Peyer's patch (tissue), 4 donors: ENCODE measurements around the gene PDSS2. TPM values are rescaled to one million over a fixed set of nuclear protein-coding genes. Genes with fewer than 3 reads are reported as not detected.

Source experiments
- DNase-seq, 3 donors: peaks; one replicate each; pipeline ENCODE4 v3.0.0-alpha.2; 2017 to 2019
- H3K27ac ChIP-seq, 4 donors: fragments of 200-600 bp; sonication (generic); one replicate each; pipeline ENCODE4 v1.5.1; 2016 to 2019
- H3K27me3 ChIP-seq, 2 donors: fragments of 200-600 bp; sonication (generic); one replicate each; pipeline ENCODE4 v1.5.1; 2019
- H3K36me3 ChIP-seq, 3 donors: fragments of 200-600 bp; sonication (generic); one replicate each; pipeline ENCODE4 v1.5.1; 2016 to 2019
- H3K4me1 ChIP-seq, 4 donors: fragments of 200-600 bp; sonication (generic); one replicate each; pipeline ENCODE4 v1.5.1; 2016 to 2019
- H3K4me3 ChIP-seq, 4 donors: fragments of 200-600 bp; sonication (generic); 1 replicate in 3 of 4; 2 replicates in 1 of 4; pipeline ENCODE4 v1.5.1; 2016 to 2019; ENCODE audit warnings: mild to moderate bottlenecking in 1 of 4
- H3K9me3 ChIP-seq, 4 donors: fragments of 200-600 bp; sonication (generic); one replicate each; pipeline ENCODE4 v1.5.1; 2016 to 2019; ENCODE audit warnings: mild to moderate bottlenecking in 1 of 4
- CTCF ChIP-seq, 6 experiments: fragments of 450-650 bp in 4 of 6; fragments of 200-600 bp in 2 of 6; sonication (generic) in 1 of 6; IDR thresholded peaks; one replicate each; pipeline ENCODE4 v1.5.1; 2017 to 2019; ENCODE audit warnings: antibody characterized with exemption in 6 of 6, mild to moderate bottlenecking in 3 of 6, moderate library complexity in 1 of 6
- POLR2A ChIP-seq, 2 donors: fragments of 450-650 bp; IDR thresholded peaks; one replicate each; pipeline ENCODE4 v1.5.1; 2017; ENCODE audit warnings: antibody characterized with exemption in 2 of 2, mild to moderate bottlenecking in 2 of 2, moderate library complexity in 2 of 2
- total RNA-seq, 4 donors: library from RNA; depleted of rRNA; stranded (reverse); fragments of >200 nt; gene quantifications; one replicate each; pipeline ENCODE4 v1.1.0, GENCODE V29; 2016

PDSS2 gene
- total RNA-seq, 4 donors from 2014 or later = 9.5 to 16.5 (median 15.4) TPM

GRCh38 chr6:107246972-107247615 lies 212.3 kb downstream of the PDSS2 start:
- Histone ChIP-seq H3K27me3 (no peaks in the 10 kb centered on the region), H3K4me3 (no peak overlapping the region), H3K9me3 (no peaks in the 10 kb centered on the region), H3K4me1 (no peaks in the 10 kb centered on the region), H3K36me3 (no peaks in the 10 kb centered on the region), H3K27ac (no peak overlapping the region)
- DNase-seq = no peak
- no peak for TF ChIP-seq CTCF (IDR thresholded peaks at IDR 0.05)
- no peak for TF ChIP-seq POLR2A (IDR thresholded peaks at IDR 0.05)

- H3K27ac ChIP-seq = no peak overlapping the region
- no peak overlapping the region for H3K4me3 ChIP-seq
- TF ChIP-seq POLR2A (IDR thresholded peaks at IDR 0.05) (no peak), CTCF (IDR thresholded peaks at IDR 0.05) (no peak)
- H3K4me1 ChIP-seq = no peaks in the 10 kb centered on the region
- no peaks in the 10 kb centered on the region for H3K36me3 ChIP-seq
- no peak for DNase-seq
- H3K27me3 ChIP-seq = no peaks in the 10 kb centered on the region
- no peaks in the 10 kb centered on the region for H3K9me3 ChIP-seq
These were observed 213.0 kb downstream of the PDSS2 start for GRCh38 chr6:107246249-107246971.

- Histone ChIP-seq H3K4me1 (no peaks in the 10 kb centered on the region), H3K27me3 (no peaks in the 10 kb centered on the region), H3K36me3 (no peaks in the 10 kb centered on the region), H3K27ac (no peak overlapping the region), H3K4me3 (no peak overlapping the region), H3K9me3 (no peaks in the 10 kb centered on the region)
- no peak for DNase-seq
- no peak for TF ChIP-seq CTCF (IDR thresholded peaks at IDR 0.05)
- no peak for TF ChIP-seq POLR2A (IDR thresholded peaks at IDR 0.05)
These were observed 214.5 kb downstream of the PDSS2 start for GRCh38 chr6:107244742-107245480.

- Histone ChIP-seq H3K4me1 (no peaks in the 10 kb centered on the region), H3K4me3 (no peak overlapping the region), H3K36me3 (no peaks in the 10 kb centered on the region), H3K27ac (no peak overlapping the region), H3K9me3 (no peaks in the 10 kb centered on the region), H3K27me3 (no peaks in the 10 kb centered on the region)
- TF ChIP-seq POLR2A (IDR thresholded peaks at IDR 0.05) (no peak), CTCF (IDR thresholded peaks at IDR 0.05) (no peak)
- no peak for DNase-seq
These were observed 215.2 kb downstream of the PDSS2 start for GRCh38 chr6:107244082-107244741.

- no peaks in the 10 kb centered on the region for H3K27me3 ChIP-seq
These were observed 215.9 kb downstream of the PDSS2 start for GRCh38 chr6:107243471-107243870.

More at GRCh38 chr6:107243471-107243870, 215.9 kb downstream of the PDSS2 start:
- no peak overlapping the region for H3K4me3 ChIP-seq
- H3K9me3 ChIP-seq = no peaks in the 10 kb centered on the region
- H3K27ac ChIP-seq = no peak overlapping the region
- H3K4me1 ChIP-seq = no peaks in the 10 kb centered on the region
- DNase-seq = no peak
- no peaks in the 10 kb centered on the region for H3K36me3 ChIP-seq
- no peak for TF ChIP-seq POLR2A (IDR thresholded peaks at IDR 0.05)
- no peak for TF ChIP-seq CTCF (IDR thresholded peaks at IDR 0.05)
